HepG2 (cell line): ENCODE results near the gene LRRC3C. TPM values are rescaled to one million over a fixed set of nuclear protein-coding genes. Genes with fewer than 3 reads are reported as not detected.

Source experiments
- CTCF ChIP-seq: sonication (generic); formaldehyde crosslinking; IDR thresholded peaks from 2 replicates; pipeline ENCODE4 v1.5.0; 2020; ENCODE audit warnings: mild to moderate bottlenecking, missing genetic modification reagents, moderate library complexity
- E2F1 ChIP-seq: sonication (generic); formaldehyde crosslinking; IDR thresholded peaks from 2 replicates; pipeline ENCODE4 v1.5.0; 2020; ENCODE audit warnings: missing genetic modification reagents
- GABPA ChIP-seq, 2 experiments: IDR thresholded peaks; 2 replicates each; pipeline ENCODE4 v1.6.1; 2011 to 2016; ENCODE audit warnings: low read depth in 2 of 2, low read length in 1 of 2, missing biosample characterization in 1 of 2, missing genetic modification characterization in 1 of 2
- HDAC6 ChIP-seq: fragments of 200-600 bp; sonication (generic); IDR thresholded peaks from 2 replicates; pipeline ENCODE4 v1.7.0; 2017; ENCODE audit warnings: mild to moderate bottlenecking, antibody characterized with exemption, low read length, low read depth
- MED8 ChIP-seq: sonication (generic); formaldehyde crosslinking; IDR thresholded peaks from 2 replicates; pipeline ENCODE4 v1.8.1; 2023; ENCODE audit warnings: mild to moderate bottlenecking, missing genetic modification reagents; ENCODE audit not compliant: insufficient replicate concordance
- PLRG1 ChIP-seq: fragments of 450-650 bp; conservative IDR thresholded peaks from 2 replicates; pipeline ENCODE4 v1.6.1; 2016
- SMYD3 ChIP-seq: sonication (generic); formaldehyde crosslinking; IDR thresholded peaks from 2 replicates; pipeline ENCODE4 v1.8.1; 2023; ENCODE audit warnings: mild to moderate bottlenecking, missing genetic modification reagents
- TFAP4 ChIP-seq: sonication (generic); IDR thresholded peaks from 2 replicates; pipeline ENCODE4 v1.6.1; 2016; ENCODE audit warnings: low read depth, borderline replicate concordance
- TMF1 ChIP-seq: sonication (generic); formaldehyde crosslinking; IDR thresholded peaks from 2 replicates; pipeline ENCODE4 v1.8.1; 2022; ENCODE audit warnings: low read depth, missing genetic modification reagents
- ZBTB14 ChIP-seq: sonication (generic); formaldehyde crosslinking; IDR thresholded peaks from 2 replicates; pipeline ENCODE4 v1.4.0; 2020; ENCODE audit warnings: missing genetic modification reagents
- ZKSCAN5 ChIP-seq: sonication (generic); formaldehyde crosslinking; IDR thresholded peaks from 2 replicates; pipeline ENCODE4 v1.5.1; 2020; ENCODE audit warnings: mild to moderate bottlenecking, missing genetic modification reagents
- ZNF124 ChIP-seq: sonication (generic); formaldehyde crosslinking; IDR thresholded peaks from 2 replicates; pipeline ENCODE4 v1.4.0; 2020; ENCODE audit warnings: missing genetic modification reagents
- ZNF280D ChIP-seq: sonication (generic); formaldehyde crosslinking; IDR thresholded peaks from 2 replicates; pipeline ENCODE4 v1.5.1; 2020; ENCODE audit warnings: mild to moderate bottlenecking, missing genetic modification reagents
- ZNF530 ChIP-seq: sonication (generic); formaldehyde crosslinking; IDR thresholded peaks from 2 replicates; pipeline ENCODE4 v1.5.0; 2020; ENCODE audit warnings: low read depth, mild to moderate bottlenecking, missing genetic modification reagents
- ZNF672 ChIP-seq: sonication (generic); formaldehyde crosslinking; IDR thresholded peaks from 2 replicates; pipeline ENCODE4 v1.8.1; 2022; ENCODE audit warnings: missing genetic modification reagents
- ZNF724P ChIP-seq: sonication (generic); formaldehyde crosslinking; IDR thresholded peaks from 2 replicates; pipeline ENCODE4 v1.8.0; 2022; ENCODE audit warnings: missing genetic modification reagents, borderline replicate concordance
- polyA plus RNA-seq, 8 experiments: library from polyadenylated mRNA; depleted of rRNA in 3 of 8; stranded (reverse) in 7 of 8; unstranded in 1 of 8; fragments of >200 nt; fragmentation: Illumina TruSeq in 4 of 8; extraction: Trizol in 4 of 8; gene quantifications; 2 replicates each; pipeline versions ENCODE4 v1.2.1 to v1.2.3, GENCODE V29; 2011 to 2016; ENCODE audit warnings: low read depth in 4 of 8, missing spikeins in 1 of 8, mixed read lengths in 1 of 8; ENCODE audit not compliant: insufficient read depth in 1 of 8
- total RNA-seq, 5 experiments: library from RNA; depleted of rRNA; stranded (reverse); fragments of >200 nt; fragmentation: Illumina TruSeq; extraction: Trizol; gene quantifications; 2 replicates each; pipeline ENCODE4 v1.2.3, GENCODE V29; 2016; ENCODE audit warnings: low read depth in 1 of 5

LRRC3C gene
- total and polyA plus RNA-seq, 2 of the 13 experiments (the other 11 are each of a cell fraction or from before 2014, with no cell fraction given) = 0.17 TPM; not detected in 1

- peak; percentile 14; the same call in 1 of the 2 replicates for TF ChIP-seq CTCF (CRISPR knock-in tag)
- 0 out of 2 replicates have a peak, but pooled peaks have one; percentile 2 for TF ChIP-seq ZNF280D (CRISPR knock-in tag)
- no peak for TF ChIP-seq TFAP4
- TF ChIP-seq MED8 (CRISPR knock-in tag) = peak; percentile 7
- 0 out of 2 replicates have a peak, but pooled peaks have one; percentile 9 for TF ChIP-seq ZBTB14 (CRISPR knock-in tag)
- no peak for TF ChIP-seq GABPA (IDR thresholded peaks at IDR 0.05; ENCODE audit: low read depth, low read length)
- TF ChIP-seq GABPA (CRISPR knock-in tag; IDR thresholded peaks at IDR 0.05; ENCODE audit: low read depth) = 0 out of 2 replicates have a peak, but pooled peaks have one; percentile 25
- no peak for TF ChIP-seq ZNF724P
- TF ChIP-seq PLRG1 = no peak
- 0 out of 2 replicates have a peak, but pooled peaks have one; percentile 17 for TF ChIP-seq ZNF530 (CRISPR knock-in tag)
- TF ChIP-seq ZNF124 (CRISPR knock-in tag) = no peak
- 0 out of 2 replicates have a peak, but pooled peaks have one; percentile 1 for TF ChIP-seq ZKSCAN5 (CRISPR knock-in tag)
- TF ChIP-seq HDAC6 = no peak
- TF ChIP-seq TMF1 = 0 out of 2 replicates have a peak, but pooled peaks have one; percentile 1
- 0 out of 2 replicates have a peak, but pooled peaks have one; percentile 13 for TF ChIP-seq ZNF672
- TF ChIP-seq SMYD3 = peak; percentile 12; the same call in 1 of the 2 replicates
- 0 out of 2 replicates have a peak, but pooled peaks have one; percentile 6 for TF ChIP-seq E2F1
- TF ChIP-seq, all 625 proteins: peak for 16
These were observed 53.7 kb downstream of the LRRC3C start (continued) for GRCh38 chr17:39981207-39981741.
